IMR-90 (cell line): ENCODE measurements around the gene PEAK1. TPM values are rescaled to one million over a fixed set of nuclear protein-coding genes. Genes with fewer than 3 reads are reported as not detected.

ENCODE experiments used
- ATAC-seq: fragments of 200-7000 bp; cut with Tn5 transposase; 2 replicates; pipeline ENCODE4 v1.9.1; 2020; ENCODE audit warnings: low read depth, mild to moderate bottlenecking, moderate library complexity
- BruUV-seq: library from RNA; stranded (reverse); fragments of 400-500 nt; replicated peaks from 2 replicates; lab custom pipeline; 2021; lab: Mats Ljungman, UMichigan
- CTCF ChIA-PET: fragments of 300-600 bp; formaldehyde crosslinking; extraction: SDS; loops from one replicate; lab custom pipeline; 2021; ENCODE audit warnings: antibody characterized with exemption; lab: Yijun Ruan, JAX
- POLR2A ChIA-PET: fragments of 300-600 bp; sonication (Branson Sonifier 250); formaldehyde crosslinking; loops from one replicate; lab custom pipeline; 2022; ENCODE audit warnings: antibody characterized with exemption; ENCODE audit not compliant: unreplicated experiment; lab: Charles Lee
- DNase-seq: peaks from one replicate; pipeline ENCODE4 v3.0.0; 2013
- H2AFZ ChIP-seq: replicated peaks from 2 replicates; pipeline ENCODE3; 2013; ENCODE audit warnings: low read length, mild to moderate bottlenecking; ENCODE audit not compliant: poor library complexity
- H2AK5ac ChIP-seq: 2 replicates; pipeline ENCODE4 v1.6.1; 2013; ENCODE audit warnings: low read depth, low read length, inconsistent platforms
- H2AK9ac ChIP-seq: replicated peaks from 2 replicates; pipeline ENCODE3; 2013; ENCODE audit warnings: mild to moderate bottlenecking, low read depth, low read length, moderate library complexity; ENCODE audit not compliant: poor library complexity
- H2BK120ac ChIP-seq: 2 replicates; pipeline ENCODE4 v1.6.1; 2013; ENCODE audit warnings: low read depth, low read length, inconsistent platforms
- H2BK15ac ChIP-seq: 3 replicates; pipeline ENCODE4 v1.6.1; 2013; ENCODE audit warnings: low read depth, low read length, inconsistent platforms
- H2BK20ac ChIP-seq: 2 replicates; pipeline ENCODE4 v1.6.1; 2013; ENCODE audit warnings: low read depth, mild to moderate bottlenecking, inconsistent platforms, low read length, moderate library complexity
- H2BK5ac ChIP-seq: 2 replicates; pipeline ENCODE4 v1.6.1; 2013; ENCODE audit warnings: mild to moderate bottlenecking, low read depth, low read length, inconsistent platforms; ENCODE audit not compliant: poor library complexity, severe bottlenecking
- H3K14ac ChIP-seq: replicated peaks from 2 replicates; pipeline ENCODE4 v1.6.1; 2013; ENCODE audit warnings: low read depth, low read length, inconsistent platforms
- H3K18ac ChIP-seq: 2 replicates; pipeline ENCODE4 v1.6.1; 2013; ENCODE audit warnings: low read depth, low read length, control low read depth
- H3K23ac ChIP-seq: 2 replicates; pipeline ENCODE4 v1.6.1; 2013; ENCODE audit warnings: low read depth, low read length, inconsistent platforms
- H3K27ac ChIP-seq: 2 replicates; pipeline ENCODE4 v1.5.1; 2013; ENCODE audit warnings: mild to moderate bottlenecking, control low read depth, low read length; ENCODE audit not compliant: insufficient read depth
- H3K27me3 ChIP-seq: 2 replicates; pipeline ENCODE4 v1.6.1; 2013; ENCODE audit warnings: low read length; ENCODE audit not compliant: control insufficient read depth, insufficient read depth
- H3K36me3 ChIP-seq: 2 replicates; pipeline ENCODE4 v1.6.1; 2013; ENCODE audit warnings: low read length, mixed read lengths; ENCODE audit not compliant: control insufficient read depth, insufficient read depth
- H3K4ac ChIP-seq: 2 replicates; pipeline ENCODE4 v1.6.1; 2013; ENCODE audit warnings: low read depth, low read length, inconsistent platforms
- H3K4me1 ChIP-seq: 2 replicates; pipeline ENCODE4 v1.6.1; 2013; ENCODE audit warnings: low read length, mixed read lengths; ENCODE audit not compliant: control insufficient read depth, insufficient read depth
- H3K4me2 ChIP-seq: 2 replicates; pipeline ENCODE4 v1.6.1; 2013; ENCODE audit warnings: low read depth, mild to moderate bottlenecking, control low read depth, low read length, moderate library complexity
- H3K4me3 ChIP-seq: 2 replicates; pipeline ENCODE4 v1.5.1; 2013; ENCODE audit warnings: low read depth, mild to moderate bottlenecking, control low read depth, low read length, moderate library complexity; ENCODE audit not compliant: insufficient read depth
- H3K56ac ChIP-seq: 2 replicates; pipeline ENCODE4 v1.6.1; 2013; ENCODE audit warnings: low read length, inconsistent platforms; ENCODE audit not compliant: insufficient read depth; ENCODE audit errors: extremely low read depth
- H3K79me1 ChIP-seq, 2 experiments: 2 replicates each; pipeline ENCODE4 v1.6.1; 2013; ENCODE audit warnings: low read length in 2 of 2, inconsistent platforms in 1 of 2, low read depth in 1 of 2
- H3K9ac ChIP-seq: 2 replicates; pipeline ENCODE4 v1.6.1; 2013; ENCODE audit warnings: low read depth, low read length, control low read depth
- H3K9me1 ChIP-seq: 2 replicates; pipeline ENCODE4 v1.6.1; 2013; ENCODE audit warnings: low read length, inconsistent platforms; ENCODE audit not compliant: insufficient read depth
- H3K9me3 ChIP-seq: 2 replicates; pipeline ENCODE4 v1.6.1; 2013; ENCODE audit warnings: low read length; ENCODE audit not compliant: control insufficient read depth, insufficient read depth
- H4K20me1 ChIP-seq: 2 replicates; pipeline ENCODE4 v1.6.1; 2013; ENCODE audit warnings: low read length, inconsistent platforms; ENCODE audit not compliant: insufficient read depth
- H4K5ac ChIP-seq: 2 replicates; pipeline ENCODE4 v1.6.1; 2013; ENCODE audit warnings: mild to moderate bottlenecking, low read depth, low read length, control low read depth
- H4K8ac ChIP-seq, 2 experiments: 2 replicates each; pipeline ENCODE4 v1.6.1; 2013; ENCODE audit warnings: low read depth in 2 of 2, low read length in 2 of 2, control low read depth in 1 of 2, inconsistent platforms in 1 of 2
- H4K91ac ChIP-seq: 2 replicates; pipeline ENCODE4 v1.6.1; 2013; ENCODE audit warnings: low read depth, low read length, inconsistent platforms; ENCODE audit not compliant: insufficient read depth
- BHLHE40 ChIP-seq: fragments of 150-350 bp; IDR thresholded peaks from 2 replicates; pipeline ENCODE4 v1.6.1; 2016; ENCODE audit warnings: mild to moderate bottlenecking, low read depth, low read length
- CEBPB ChIP-seq: IDR thresholded peaks from 2 replicates; pipeline ENCODE4 v1.6.1; 2012; ENCODE audit warnings: low read depth, low read length, improper control_type of control experiment
- CHD1 ChIP-seq: IDR thresholded peaks from 2 replicates; pipeline ENCODE4 v1.6.1; 2012; ENCODE audit warnings: low read depth, low read length, improper control_type of control experiment
- MAZ ChIP-seq: IDR thresholded peaks from 2 replicates; pipeline ENCODE4 v1.6.1; 2012; ENCODE audit warnings: low read depth, mild to moderate bottlenecking, low read length, improper control_type of control experiment, moderate library complexity, borderline replicate concordance
- MXI1 ChIP-seq: IDR thresholded peaks from 2 replicates; pipeline ENCODE4 v1.6.1; 2012; ENCODE audit warnings: low read depth, mild to moderate bottlenecking, low read length, moderate library complexity, borderline replicate concordance
- NFE2L2 ChIP-seq: fragments of 150-350 bp; IDR thresholded peaks from 2 replicates; pipeline ENCODE4 v1.6.1; 2016; ENCODE audit warnings: low read depth, mild to moderate bottlenecking, low read length
- RFX5 ChIP-seq: IDR thresholded peaks from 2 replicates; pipeline ENCODE4 v1.8.0; 2012; ENCODE audit warnings: low read depth, mild to moderate bottlenecking, low read length, moderate library complexity
- SMC3 ChIP-seq: fragments of 150-350 bp; IDR thresholded peaks from 2 replicates; pipeline ENCODE4 v1.6.1; 2016; ENCODE audit warnings: low read depth, mild to moderate bottlenecking, antibody characterized with exemption, low read length, moderate library complexity
- WGBS, 2 experiments: methylation state at CpG; one replicate each; pipeline versions ENCODE4 v1.1.5 to v1.1.7; 2013; ENCODE audit warnings: missing lambda C conversion rate in 2 of 2; ENCODE audit not compliant: insufficient read length in 1 of 2; ENCODE audit errors: extremely low coverage in 2 of 2; 5-methylcytosine and 5-hydroxymethylcytosine counted together
- dilution Hi-C: fragments of 300-500 bp; cut with HindIII; formaldehyde crosslinking; loops from one replicate; pipeline ENCODE4 v1.14.3; 2018; ENCODE audit warnings: low sequenced_read_pairs; ENCODE audit not compliant: unreplicated experiment
- in situ Hi-C: fragments of 300-500 bp; cut with MboI; formaldehyde crosslinking; loops from 3 replicates; pipeline ENCODE4 v1.14.3; 2019; ENCODE audit warnings: low sequenced_read_pairs, inconsistent platforms, mixed read lengths
- intact Hi-C: fragments of 100-400 bp; cut with micrococcal nuclease; formaldehyde crosslinking; loops from 2 replicates; pipeline ENCODE4 v1.10.0; 2022
- polyA plus RNA-seq, 3 experiments: library from polyadenylated mRNA; depleted of rRNA; stranded (reverse); fragments of >200 nt; gene quantifications; 2 replicates each; pipeline ENCODE4 v1.2.3, GENCODE V29; 2012; ENCODE audit warnings: low replicate concordance in 1 of 3
- total RNA-seq: library from RNA; depleted of rRNA; stranded (reverse); fragments of >200 nt; gene quantifications from 2 replicates; pipeline ENCODE4 v1.2.3, GENCODE V29; 2012
- TF ChIP-seq, protein P1 (sequence below): conservative IDR thresholded peaks from 2 replicates; pipeline ENCODE4 v1.5.1; 2012; ENCODE audit warnings: mild to moderate bottlenecking, low read depth, low read length, improper control_type of control experiment

PEAK1 gene
- total and polyA plus RNA-seq, 2 of the 4 experiments (the other 2 are of a cell fraction) = 21.5 to 43.9 TPM

DNA sequence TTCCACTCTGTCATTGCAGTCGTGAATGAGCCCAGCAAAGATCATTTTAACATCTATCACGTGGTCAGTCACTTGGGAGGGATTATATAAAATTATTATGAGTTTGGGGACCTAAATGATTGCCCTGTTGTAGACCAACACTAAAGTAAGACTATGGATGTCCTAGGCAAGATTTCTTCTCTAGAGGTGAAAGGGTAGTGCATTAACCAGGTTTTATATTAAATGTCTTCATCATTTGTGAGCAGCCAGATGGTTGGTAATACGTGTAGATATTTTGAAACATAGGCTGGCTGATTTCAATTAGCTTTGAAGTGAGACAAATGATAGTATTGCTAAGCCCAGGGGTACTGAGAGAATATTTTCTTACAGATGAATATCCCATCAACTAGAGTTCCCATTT lies 198.7 kb downstream of the PEAK1 start:
- Histone ChIP-seq H4K8ac (no peak overlapping the region), H2AK5ac (no peak overlapping the region), H2AFZ (no peak overlapping the region), H3K4ac (no peak overlapping the region), H3K4me1 (peaks cover 6% of the 10 kb centered on the region; the same call in 1 of the 2 replicates), H3K36me3 (peaks cover 9% of the 10 kb centered on the region), H3K79me1 (peaks cover 12 to 25% of the 10 kb centered on the region in 2 experiments), H3K56ac (no peak overlapping the region), H2BK5ac (no peak overlapping the region), H4K91ac (no peak overlapping the region), H3K14ac (no peak overlapping the region), H3K9ac (no peak overlapping the region), H2BK20ac (no peak overlapping the region), H3K23ac (no peak overlapping the region), H4K20me1 (peaks cover 6% of the 10 kb centered on the region; the same call in 1 of the 2 replicates), H2AK9ac (no peak overlapping the region), H3K9me1 (no peaks in the 10 kb centered on the region; the same call in 1 of the 2 replicates), H3K9me3 (no peaks in the 10 kb centered on the region), H3K27me3 (no peaks in the 10 kb centered on the region), H4K5ac (no peak overlapping the region), H3K27ac (no peak overlapping the region), H2BK120ac (no peak overlapping the region), H3K4me2 (no peak overlapping the region), H3K18ac (no peak overlapping the region), H2BK15ac (no peak overlapping the region), H3K4me3 (no peak overlapping the region)
- in situ Hi-C loops = no loop called here
- DNase-seq = no peak
- no peak for TF ChIP-seq MAZ
- TF ChIP-seq CHD1 = no peak
- TF ChIP-seq NFE2L2 = no peak
- TF ChIP-seq BHLHE40 = no peak
- no peak for TF ChIP-seq CEBPB
- no peak for TF ChIP-seq RFX5
- TF ChIP-seq MXI1 = no peak
- no peak for TF ChIP-seq SMC3
- TF ChIP-seq, protein P1, sequence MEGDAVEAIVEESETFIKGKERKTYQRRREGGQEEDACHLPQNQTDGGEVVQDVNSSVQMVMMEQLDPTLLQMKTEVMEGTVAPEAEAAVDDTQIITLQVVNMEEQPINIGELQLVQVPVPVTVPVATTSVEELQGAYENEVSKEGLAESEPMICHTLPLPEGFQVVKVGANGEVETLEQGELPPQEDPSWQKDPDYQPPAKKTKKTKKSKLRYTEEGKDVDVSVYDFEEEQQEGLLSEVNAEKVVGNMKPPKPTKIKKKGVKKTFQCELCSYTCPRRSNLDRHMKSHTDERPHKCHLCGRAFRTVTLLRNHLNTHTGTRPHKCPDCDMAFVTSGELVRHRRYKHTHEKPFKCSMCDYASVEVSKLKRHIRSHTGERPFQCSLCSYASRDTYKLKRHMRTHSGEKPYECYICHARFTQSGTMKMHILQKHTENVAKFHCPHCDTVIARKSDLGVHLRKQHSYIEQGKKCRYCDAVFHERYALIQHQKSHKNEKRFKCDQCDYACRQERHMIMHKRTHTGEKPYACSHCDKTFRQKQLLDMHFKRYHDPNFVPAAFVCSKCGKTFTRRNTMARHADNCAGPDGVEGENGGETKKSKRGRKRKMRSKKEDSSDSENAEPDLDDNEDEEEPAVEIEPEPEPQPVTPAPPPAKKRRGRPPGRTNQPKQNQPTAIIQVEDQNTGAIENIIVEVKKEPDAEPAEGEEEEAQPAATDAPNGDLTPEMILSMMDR = no peak
- ChIA-PET CTCF (no interaction called here), POLR2A (no interaction called here)
- ATAC-seq = no peak
- dilution Hi-C loops = no loop called here
- BruUV-seq = no TSS peak
- no CpG with 5 or more reads among the region's 3 CpGs for WGBS, 2 experiments
- intact Hi-C loops = no loop called here
